HG02840 (cell line): ENCODE results near the gene ME3.

ENCODE experiments used
- ATAC-seq: cut with Tn5 transposase; IDR thresholded peaks from one replicate; pipeline ENCODE4 v1.9.1; 2021; ENCODE audit warnings: mild to moderate bottlenecking, moderate library complexity, moderate number of reproducible peaks; ENCODE audit not compliant: unreplicated experiment, low FRiP score

ME3 gene

DNA sequence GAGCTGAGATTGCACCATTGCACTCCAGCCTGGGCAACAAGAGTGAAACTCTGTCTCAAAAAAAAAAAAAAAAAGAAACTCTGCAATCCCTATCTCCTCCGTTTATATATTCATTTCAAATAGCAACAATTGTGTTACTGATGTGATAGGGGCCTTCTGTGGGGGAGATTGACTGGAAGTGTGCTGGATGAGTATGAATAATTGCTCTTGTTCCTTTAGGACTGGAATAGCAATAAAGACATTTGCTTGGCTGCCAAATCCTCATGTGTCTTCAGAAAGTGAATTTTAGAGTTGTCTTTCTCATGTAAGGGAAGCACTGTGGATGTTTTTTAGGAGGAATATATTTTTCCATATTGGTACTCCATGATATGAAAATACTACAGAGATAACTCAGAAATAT, 21.1 kb upstream of the ME3 start:
- no peak for ATAC-seq

DNA sequence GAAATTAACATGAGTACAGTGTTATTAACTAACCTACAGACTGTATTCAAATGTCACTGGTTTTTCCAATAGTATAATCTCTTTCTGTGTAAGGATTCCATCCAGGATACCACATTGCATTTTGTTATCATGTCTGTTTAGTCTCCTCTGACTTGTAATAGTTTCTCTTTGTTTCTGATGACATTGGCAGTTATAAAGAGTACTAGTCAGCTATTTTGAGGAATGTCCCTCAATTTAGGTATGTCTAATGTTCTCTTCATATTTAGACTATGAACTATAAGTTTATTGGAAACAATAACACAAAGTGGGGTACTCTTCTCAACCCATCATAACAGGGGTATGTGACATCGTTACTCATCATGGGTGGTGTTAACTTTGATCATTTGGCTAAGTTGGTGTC, 20.3 kb upstream of the ME3 start:
- ATAC-seq, result no peak

DNA sequence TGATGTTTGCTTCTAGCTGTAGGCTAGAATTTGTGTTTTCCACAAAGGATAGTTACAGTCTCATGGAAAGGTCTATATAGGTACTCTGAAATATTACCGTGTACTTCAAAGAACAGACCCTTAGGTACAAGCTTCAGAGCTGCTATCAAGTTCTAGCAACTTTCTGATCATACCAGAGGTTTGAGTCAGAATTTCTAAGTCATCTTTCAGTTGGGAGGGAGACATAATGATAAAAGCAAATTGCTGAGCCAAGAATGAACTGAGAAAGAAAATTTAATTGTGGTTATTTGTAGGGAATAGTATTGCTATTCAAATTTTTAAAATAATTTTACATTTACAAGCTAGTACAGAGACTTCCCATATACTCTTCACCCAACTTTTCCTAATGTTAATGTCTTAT, 19.9 kb upstream of the ME3 start:
- no peak for ATAC-seq

DNA sequence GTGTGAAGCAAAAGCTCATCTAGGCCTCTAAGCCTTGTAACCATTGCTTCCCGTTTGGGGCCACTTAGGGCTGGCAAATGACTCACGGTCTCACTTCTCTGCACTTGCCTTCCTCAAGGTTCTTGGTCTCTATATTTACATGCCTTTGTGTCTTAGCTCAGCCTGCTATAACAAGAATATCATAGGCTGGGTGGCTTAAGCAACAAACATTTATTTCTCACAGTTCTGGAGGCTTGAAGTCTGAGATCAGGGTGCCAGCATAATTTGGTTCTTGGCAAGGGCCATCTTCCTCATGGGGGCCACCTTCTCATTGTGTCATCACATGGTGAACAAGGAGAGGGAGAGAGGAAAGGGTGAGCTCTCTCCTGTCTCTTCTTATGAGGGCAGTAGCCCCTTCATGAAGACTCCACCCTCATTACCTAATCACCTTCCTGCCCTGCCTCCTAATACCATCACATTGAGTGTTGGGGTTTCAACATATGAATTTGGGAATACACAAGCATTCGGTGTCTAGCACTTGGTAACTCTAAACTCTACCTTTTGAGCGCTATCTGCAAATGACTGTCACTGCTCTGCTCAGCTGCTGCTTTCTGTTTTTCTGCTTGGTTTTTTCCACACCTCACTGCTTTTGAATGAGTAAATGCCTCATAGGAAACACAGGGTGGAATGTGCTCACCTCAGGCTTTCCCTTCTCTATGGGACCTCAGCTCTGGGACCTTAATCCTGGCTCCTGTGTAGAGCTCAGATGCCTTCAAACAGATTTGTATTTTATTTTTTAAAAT, 16.2 kb upstream of the ME3 start:
- ATAC-seq, result no peak

DNA sequence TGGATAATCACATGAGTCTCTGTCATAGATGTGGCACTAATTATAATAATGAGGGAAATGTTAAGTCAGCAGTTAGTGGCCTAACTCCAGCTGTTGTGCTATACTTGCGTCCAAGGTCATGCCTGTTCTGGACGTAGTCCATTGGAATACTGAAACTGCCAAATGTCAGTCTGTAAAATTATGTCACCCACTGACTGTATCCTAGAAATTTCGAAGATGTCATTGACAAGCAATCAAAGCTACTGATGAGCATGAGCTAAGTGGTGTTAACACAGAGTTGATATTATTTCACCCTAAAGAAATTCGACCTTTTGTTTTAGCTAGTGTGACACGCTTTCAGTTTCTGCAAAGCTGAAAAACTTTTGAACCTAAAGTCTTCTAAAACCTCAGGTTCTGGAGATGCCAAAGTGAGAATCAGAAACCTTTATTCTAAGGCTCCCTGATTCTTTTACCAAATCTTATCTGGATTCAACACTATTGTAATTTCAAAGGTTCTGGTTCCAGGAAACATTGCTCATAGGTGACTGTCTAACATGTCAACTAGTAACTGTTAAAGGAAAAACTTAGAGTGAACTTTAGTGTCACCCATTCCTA, 14.9 kb upstream of the ME3 start:
- ATAC-seq, result no peak

DNA sequence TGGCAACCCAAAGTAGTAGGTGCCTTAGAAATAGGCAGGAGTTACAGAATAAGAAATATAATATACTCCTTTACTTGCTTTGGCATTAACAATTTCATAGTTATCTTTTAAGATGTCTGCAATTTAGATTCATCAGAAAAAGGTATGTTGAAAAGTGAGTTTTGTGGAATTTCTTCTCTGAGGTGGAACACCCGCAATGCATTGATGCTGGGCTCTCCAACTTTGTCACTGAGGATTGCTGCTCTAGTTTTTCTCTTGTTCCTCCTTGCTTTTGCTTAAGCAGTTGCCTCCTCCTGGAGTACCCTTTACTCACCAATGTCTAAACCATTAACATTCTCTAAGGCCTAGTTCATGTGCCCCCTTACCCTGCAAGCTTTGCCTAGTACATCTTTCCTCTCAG, 14.1 kb upstream of the ME3 start:
- ATAC-seq, result no peak

DNA sequence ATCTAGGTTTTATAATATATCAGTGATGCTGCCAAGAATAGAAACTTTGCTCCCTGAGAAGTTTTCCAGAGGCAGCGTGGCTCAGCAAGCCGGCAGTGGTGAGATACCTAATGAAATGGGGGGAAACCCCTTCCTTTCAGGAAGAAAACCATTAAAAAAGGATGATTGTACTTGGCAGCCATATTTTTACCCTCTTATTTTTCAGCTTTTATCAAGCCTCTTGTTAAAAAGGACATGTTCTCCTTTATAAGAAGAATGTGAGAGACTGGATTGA, 9.0 kb upstream of the ME3 start:
- no peak for ATAC-seq

DNA sequence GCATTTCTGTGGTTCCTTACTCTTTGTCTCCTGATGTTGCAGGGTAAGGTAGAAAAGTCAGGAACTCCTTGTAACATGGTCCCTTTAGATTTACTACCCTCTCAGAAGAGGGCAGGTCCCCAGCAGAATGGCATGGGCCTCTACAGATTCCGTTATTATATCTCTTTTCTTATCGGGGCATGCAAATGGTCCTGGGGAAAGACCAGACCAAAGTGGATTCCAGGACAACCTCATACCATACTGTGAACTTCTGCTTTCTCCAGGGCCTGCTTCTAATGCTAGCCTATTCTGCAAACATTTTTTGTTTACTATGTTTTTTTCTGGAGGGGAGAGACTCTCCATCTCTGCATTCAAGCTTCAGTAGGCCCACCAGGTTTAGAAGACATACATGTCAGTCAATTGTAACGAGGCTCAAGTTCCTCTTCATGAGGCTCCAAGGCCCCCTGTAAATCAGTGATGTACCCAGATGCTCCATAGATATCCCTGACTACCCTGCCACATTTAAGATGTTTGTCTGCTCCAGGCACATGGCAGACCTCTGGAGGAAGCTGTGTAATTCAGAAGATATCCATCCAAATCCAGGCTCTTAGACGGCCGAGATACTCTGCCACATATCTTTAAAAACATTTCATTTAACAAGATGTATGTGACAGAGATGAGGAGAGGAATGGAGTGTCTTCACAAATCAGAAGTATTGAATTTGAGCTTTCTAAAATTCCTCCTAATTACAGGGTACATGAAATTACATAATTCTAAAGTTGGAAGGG, 8.5 kb upstream of the ME3 start:
- ATAC-seq, result no peak

DNA sequence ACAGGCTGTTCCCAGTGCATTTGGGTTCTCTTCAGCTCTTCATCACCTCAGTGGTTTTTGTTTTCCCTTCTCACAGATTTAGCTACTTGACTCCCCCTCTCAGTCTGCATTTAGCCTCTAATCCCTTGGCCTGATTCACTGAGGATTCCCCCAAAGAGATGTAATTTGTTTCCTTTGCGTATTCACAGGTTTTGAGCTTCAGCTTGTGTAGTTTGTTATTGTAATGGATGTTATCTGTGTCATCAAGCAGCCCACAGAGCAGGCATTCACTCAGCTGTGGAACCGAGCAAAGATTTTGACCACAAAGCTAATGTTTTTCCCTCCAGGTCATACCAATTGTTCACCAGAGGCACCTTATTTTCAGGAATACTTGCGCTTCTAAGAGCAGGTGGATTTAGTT, 6.4 kb upstream of the ME3 start:
- ATAC-seq, result no peak

DNA sequence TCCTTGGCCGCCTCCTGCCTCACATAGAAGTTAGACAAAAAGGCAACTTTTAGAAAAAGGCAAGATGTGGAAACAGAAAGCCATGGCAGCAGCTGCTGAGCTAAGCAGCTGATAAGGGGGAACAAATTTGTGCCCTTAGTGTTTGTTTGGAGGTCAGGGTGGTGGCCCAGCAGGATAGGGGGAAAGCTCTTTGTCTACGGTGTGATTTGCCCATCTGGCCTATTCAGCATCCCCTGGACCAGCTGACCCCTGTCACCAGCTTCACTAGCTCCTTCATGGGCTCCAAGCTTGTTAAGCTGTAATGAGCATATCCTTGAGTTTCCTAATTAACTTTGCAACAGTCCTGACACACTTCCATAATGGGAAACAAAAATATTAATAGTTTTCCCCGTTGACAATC, 5.9 kb upstream of the ME3 start:
- no peak for ATAC-seq

DNA sequence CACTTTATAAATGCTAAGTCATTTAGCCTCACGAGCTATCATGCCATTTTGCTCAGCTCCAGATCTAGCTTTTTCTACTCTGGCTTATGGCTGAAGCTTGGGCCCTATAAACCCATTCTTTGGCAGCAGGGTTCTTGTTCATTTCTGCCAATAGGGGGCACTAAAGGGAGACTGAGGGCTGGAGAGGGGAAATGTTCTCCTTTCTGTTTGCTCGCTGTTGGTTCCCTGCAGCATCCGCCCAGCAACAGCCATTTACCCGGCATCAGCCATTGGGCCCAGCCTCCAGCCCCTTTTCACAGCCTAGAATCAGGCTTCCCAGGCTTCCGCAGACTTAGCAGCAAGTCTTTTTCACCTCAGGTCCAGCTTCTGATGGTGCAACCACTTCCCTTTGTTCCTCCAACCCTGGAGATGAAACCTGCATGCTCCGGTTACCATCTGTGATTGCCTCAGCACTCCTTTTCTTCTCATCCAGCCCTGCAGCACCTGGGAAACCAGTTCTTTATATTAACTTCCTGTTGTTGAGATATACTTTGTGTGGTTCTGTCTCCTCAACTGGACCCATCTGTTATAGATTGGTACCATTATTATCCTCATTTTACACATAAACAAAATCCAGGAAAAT, 4.2 kb upstream of the ME3 start:
- no peak for ATAC-seq

DNA sequence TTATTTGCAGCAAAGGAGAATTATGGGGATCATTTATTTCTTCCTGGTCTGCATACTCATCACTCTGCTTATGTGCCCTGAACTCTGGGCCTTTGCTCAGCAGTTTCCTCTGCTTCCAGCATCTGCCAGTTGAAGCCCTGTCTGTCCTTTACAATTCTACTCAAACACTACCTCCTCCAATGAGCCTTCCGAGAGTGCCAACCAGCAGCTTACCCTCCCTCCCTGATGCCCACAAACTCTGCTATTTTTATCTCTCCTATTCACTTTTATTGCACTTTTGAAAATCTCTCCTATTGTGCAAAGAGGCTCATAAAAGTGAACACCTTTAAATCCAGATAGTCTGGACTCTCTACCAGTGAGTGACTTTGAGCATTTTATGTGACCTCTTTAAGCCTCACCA, 3.6 kb upstream of the ME3 start:
- no peak for ATAC-seq

DNA sequence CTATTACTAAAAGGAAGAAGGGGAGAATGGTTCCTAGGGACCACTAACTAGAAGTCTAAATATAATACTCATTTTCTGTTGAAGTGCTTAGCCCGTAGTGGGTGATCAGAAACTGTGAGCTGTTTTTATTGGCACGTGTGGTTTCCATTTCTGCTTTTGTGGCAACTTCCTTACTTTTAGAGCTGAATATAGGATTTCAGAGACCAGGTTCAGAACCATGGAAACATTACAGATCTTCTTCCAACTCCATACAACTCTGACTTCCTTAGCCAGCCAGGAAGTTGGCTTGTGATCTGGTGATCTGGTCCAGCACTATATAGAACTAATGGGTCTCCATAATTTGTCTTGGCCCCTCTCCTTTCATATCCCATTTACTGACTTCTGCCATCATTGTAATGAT, 2.6 kb upstream of the ME3 start:
- no peak for ATAC-seq

DNA sequence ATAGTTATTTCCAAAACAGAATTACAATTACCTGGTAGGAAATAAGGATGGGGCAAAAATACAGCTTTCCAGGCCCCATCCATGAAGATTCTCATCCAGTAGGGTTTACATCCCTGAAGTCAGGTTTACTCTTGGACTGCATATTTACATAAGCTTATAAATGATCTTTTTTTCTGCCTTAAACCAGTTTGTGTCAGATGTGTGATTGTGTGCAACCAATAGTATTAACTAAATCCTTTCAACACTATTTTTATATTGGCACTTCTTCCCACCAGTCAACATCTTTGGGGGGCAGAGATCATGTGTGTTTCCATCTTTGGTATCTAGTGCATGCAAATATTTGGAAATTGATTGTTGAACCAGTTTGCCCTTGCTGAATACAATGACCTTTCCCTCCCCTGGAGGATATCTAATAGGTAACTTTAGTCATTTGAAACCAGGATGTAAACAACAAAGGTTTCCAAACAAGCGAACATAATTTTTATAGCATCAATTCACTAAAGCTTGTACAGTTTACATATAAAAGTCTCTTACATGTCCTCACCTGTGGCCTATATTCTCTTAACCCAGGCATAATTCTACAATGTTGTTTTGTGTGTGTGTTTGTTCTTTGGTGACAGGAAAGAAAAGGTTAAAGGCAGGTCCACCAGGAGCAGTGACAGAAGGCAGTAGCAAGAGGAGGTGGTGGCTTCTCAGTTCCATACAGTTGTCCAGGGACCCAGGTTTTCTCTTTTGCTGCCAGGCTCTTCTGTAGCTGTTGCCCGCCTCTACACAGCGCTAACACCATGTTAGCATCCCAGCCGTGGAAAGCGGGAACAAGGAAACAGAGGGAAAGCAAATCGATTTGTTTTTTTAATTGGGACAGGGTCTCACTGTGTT, 1.7 kb upstream of the ME3 start:
- ATAC-seq, result no peak

DNA sequence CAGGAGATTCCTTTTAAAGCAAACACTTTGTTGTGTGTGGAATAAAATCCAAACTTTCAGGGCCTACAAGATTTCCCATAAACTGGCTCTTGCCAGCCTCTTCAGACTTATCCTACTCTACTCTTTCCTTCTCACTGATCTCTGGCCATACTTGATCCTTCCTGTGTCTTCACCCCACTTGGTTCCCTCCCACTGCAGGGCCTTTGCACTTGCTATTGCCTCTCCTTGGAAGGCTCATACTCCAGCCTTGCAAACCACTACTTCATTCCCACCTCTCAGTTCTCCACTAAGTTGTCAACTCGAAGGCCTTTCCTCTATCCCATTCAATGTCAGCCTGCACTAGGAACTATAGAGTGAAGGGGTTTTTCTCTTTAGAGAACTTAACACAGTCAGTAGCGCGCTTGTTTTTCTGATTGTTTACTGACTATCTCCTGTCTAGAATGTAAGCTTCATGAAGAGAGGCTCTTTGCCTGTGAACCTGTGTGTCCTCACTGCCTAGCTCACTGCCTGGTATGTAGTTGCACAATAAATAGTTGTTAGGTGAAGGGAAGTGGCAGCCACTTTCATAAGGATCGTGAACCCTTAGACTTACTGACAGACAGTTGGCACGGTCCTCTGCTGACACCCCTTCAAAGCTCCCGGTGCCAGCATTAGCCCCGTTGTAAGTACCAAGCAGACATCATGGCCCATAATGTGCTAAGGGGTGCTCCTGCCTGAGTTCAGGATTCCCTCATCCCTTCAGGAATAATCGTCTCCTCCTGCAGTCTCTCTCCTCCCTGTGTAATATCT, 833 bp upstream of the ME3 start:
- ATAC-seq, result no peak

DNA sequence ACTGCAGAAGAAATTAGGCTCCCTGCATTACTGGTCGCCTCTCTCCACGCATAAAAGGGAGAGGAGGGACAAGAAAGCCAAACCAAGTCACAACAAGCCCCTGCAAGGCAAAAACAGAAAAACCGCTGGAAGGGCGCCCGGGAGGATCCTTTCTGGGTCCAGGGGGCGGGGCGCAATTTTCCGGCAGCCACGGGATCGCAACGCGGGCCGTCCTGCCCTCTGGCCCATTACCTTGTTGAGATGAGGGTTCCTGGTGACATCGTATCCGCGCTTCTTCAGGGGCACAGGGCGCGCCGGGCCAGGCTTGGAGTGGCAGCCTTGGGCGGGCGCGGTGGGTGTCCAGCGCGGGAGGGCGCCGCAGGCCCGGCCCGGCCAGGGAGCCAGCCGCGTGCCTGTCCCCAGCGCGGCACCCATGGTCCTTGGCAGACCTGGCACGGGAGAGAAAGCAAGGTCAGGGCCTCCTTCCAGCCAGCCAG, 847 bp downstream of the ME3 start:
- no peak for ATAC-seq

DNA sequence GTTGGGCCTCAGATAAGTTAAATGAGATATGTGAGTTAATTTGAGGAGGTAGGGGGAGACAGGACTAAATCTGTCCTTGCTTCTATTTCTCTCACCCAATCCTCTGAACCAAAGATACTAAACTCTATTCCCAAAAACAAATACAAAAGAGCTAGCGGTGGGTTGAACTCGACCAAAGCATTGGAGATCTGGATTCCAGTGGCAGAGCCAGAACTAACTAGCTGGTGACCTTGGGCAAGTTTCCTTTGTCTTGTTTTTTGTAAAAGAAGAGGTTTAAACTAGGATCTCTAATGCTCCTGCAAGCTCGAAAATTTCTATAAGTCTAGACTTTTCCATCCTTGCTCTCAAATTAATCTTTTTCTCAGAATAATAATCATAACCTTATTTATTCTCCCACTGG, 1.5 kb downstream of the ME3 start:
- ATAC-seq, result no peak

DNA sequence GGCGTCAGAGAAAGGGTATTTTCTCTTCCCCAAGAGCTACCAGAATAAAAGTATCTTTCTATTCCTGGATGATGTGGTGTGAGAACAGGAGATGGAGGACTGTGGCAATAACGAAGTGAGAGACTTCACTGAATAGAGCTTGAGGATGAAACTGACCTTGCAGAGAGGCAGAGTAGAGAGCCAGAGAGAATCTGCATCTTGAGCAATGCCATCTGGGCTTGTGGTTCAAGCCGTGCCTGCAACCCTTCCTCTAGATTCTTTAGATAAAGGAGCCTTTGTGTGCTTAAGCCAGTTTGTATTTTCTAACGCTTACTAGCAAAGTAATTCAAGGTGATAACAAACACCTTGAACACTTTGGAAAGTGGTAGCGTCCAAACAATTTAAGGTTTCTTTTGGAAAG, 2.2 kb downstream of the ME3 start:
- no peak for ATAC-seq

DNA sequence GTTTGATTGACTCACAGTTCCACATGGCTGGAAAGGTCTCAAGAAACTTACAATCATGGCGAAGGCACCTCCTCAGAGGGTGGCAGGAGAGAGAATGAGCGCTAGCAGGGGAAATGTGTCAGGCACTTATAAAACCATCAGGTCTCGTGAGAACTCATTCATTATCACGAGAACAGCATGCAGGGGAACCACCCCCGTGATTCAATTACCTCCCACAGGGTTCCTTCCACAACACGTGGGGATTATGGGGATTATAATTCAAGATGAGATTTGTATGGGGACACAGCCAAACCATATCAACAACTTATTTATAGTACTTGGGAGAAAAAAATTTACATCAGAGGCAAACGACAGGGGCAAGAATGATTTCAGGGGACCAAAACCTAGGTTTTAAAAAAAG, 3.0 kb downstream of the ME3 start:
- no peak for ATAC-seq

DNA sequence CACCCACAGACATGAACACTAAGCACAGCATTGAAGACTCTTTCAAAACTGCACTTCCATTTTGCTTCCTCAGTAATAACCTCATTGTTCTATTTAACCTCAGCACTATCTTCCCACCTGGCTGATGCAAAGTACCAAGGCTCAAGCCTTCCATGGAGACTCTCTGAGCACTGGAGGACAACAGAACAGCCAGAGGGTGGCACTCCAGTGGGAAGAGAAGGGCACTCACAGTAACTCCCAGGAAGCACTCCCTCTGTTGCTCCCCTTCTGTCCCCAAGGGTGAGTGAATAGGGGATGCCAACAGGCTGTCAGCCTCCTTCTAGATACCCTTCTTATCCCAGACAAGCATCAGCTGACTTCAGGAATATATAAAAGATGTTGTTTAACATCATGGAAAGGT, 3.5 kb downstream of the ME3 start:
- no peak for ATAC-seq
